Activated naive CD4-positive, alpha-beta T cell treated with anti-CD3 and anti-CD28 coated beads, Interleukin-2, amount 50 U/mL, for 24 hours (primary cell): ENCODE data around the gene ZBTB7C.

Experiments
- H3K27ac Mint-ChIP-seq: one replicate; pipeline ENCODE4 v1.8.0; 2021; ENCODE audit warnings: mild to moderate bottlenecking, mixed read lengths
- H3K27me3 Mint-ChIP-seq: one replicate; pipeline ENCODE4 v1.8.0; 2021; ENCODE audit warnings: mixed read lengths
- H3K36me3 Mint-ChIP-seq: one replicate; pipeline ENCODE4 v1.8.0; 2021; ENCODE audit warnings: mixed read lengths
- H3K4me1 Mint-ChIP-seq: one replicate; pipeline ENCODE4 v1.8.0; 2021; ENCODE audit warnings: mixed read lengths
- H3K4me3 Mint-ChIP-seq: one replicate; pipeline ENCODE4 v1.8.0; 2021; ENCODE audit warnings: mild to moderate bottlenecking, mixed read lengths
- H3K9me3 Mint-ChIP-seq: one replicate; pipeline ENCODE4 v1.8.0; 2021; ENCODE audit warnings: mixed read lengths

The ZBTB7C gene

DNA sequence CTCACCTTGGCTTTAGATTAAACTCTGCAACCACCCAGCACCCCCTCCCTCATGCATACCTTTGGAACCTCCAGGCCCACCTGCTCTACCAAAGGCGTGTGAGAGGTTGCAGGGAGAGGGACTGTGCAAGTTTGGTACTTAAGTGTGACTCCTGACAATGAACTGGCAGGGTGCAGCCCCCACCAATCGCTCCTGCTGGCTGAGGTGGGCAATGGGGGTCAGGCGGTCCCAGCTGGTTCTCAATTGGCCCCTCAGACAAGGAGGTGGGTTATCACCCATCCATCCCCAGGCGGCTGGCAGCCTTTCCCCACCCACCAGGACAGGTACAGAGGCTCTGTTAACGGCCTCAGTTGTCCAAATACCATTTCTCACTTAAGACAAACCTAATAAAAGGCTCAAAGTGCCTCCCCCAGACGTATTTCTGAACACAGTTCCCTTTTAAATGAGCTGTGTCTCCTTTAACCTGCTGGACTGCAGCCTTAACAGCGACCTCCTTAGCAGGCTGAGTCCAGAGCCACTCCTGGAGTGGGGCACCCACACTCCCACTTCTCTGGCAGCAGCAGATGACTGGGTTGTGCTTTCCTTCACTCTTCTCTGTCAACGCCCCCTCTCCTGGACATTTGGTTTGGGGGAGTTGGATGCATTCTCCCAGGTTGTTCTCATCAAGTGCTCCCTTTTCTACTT is 309.6 kb downstream of the ZBTB7C start:
- Mint-ChIP-seq H3K27me3 (peaks cover 6% of the 10 kb centered on the region), H3K27ac (no peak overlapping the region), H3K9me3 (no peaks in the 10 kb centered on the region), H3K4me3 (no peak overlapping the region), H3K4me1 (no peaks in the 10 kb centered on the region), H3K36me3 (no peaks in the 10 kb centered on the region)

DNA sequence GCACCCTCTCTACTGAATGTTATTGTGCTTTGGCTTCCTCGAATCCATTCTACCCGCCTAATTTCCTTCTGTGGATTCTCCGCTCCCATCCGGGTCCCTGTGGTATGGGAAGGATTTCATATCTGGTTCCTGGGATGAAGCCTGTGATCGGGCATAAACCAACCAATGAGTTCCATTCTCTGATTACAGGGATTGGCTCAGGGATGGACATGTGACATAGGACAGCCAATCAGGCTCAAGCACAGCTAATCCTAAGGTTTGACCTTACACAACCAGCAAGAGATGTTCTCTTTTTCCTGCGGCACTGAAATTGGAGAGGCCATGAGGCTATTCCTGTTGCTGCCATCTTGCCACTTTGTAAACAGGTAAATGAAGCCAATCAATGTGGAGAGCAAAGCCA is 310.6 kb downstream of the ZBTB7C start:
- H3K4me1 Mint-ChIP-seq: no peaks in the 10 kb centered on the region
- H3K27ac Mint-ChIP-seq: no peak overlapping the region
- H3K9me3 Mint-ChIP-seq: no peaks in the 10 kb centered on the region
- peaks cover 4% of the 10 kb centered on the region for H3K27me3 Mint-ChIP-seq
- H3K36me3 Mint-ChIP-seq: no peaks in the 10 kb centered on the region
- H3K4me3 Mint-ChIP-seq: no peak overlapping the region

DNA sequence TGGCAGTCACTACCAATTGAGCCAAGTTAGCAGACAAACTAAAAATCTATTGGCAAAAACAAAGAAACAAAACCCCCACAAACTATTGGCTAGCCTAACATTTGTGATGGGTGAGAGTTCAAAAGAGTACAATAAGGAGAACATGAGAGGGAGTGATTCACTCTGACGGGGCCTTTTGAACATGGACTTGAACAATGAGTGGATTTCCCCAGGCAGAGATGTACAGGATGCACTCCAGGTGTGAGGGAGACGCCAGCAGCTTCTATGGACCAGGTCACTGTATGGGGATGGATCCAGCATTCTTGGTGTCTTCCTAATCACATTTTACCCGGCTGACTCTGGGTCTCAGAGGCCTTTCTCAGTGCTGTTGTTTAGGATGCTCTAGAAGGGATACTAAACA is 311.2 kb downstream of the ZBTB7C start:
- H3K4me3 Mint-ChIP-seq: no peak overlapping the region
- H3K27ac Mint-ChIP-seq: no peak overlapping the region
- no peaks in the 10 kb centered on the region for H3K9me3 Mint-ChIP-seq
- peaks cover 4% of the 10 kb centered on the region for H3K27me3 Mint-ChIP-seq
- H3K4me1 Mint-ChIP-seq: no peaks in the 10 kb centered on the region
- H3K36me3 Mint-ChIP-seq: no peaks in the 10 kb centered on the region

GRCh38 chr18:48095726-48096125 is 313.5 kb downstream of the ZBTB7C start:
- H3K36me3 Mint-ChIP-seq: no peaks in the 10 kb centered on the region
- no peaks in the 10 kb centered on the region for H3K4me1 Mint-ChIP-seq
- H3K27me3 Mint-ChIP-seq: peaks cover 2% of the 10 kb centered on the region
- no peaks in the 10 kb centered on the region for H3K9me3 Mint-ChIP-seq
- no peak overlapping the region for H3K27ac Mint-ChIP-seq
- H3K4me3 Mint-ChIP-seq: no peak overlapping the region

- Mint-ChIP-seq H3K27ac (no peak overlapping the region), H3K27me3 (no peaks in the 10 kb centered on the region), H3K9me3 (no peaks in the 10 kb centered on the region), H3K4me3 (no peak overlapping the region), H3K4me1 (no peaks in the 10 kb centered on the region), H3K36me3 (no peaks in the 10 kb centered on the region)
These were observed 316.1 kb downstream of the ZBTB7C start for GRCh38 chr18:48093104-48093503.

DNA sequence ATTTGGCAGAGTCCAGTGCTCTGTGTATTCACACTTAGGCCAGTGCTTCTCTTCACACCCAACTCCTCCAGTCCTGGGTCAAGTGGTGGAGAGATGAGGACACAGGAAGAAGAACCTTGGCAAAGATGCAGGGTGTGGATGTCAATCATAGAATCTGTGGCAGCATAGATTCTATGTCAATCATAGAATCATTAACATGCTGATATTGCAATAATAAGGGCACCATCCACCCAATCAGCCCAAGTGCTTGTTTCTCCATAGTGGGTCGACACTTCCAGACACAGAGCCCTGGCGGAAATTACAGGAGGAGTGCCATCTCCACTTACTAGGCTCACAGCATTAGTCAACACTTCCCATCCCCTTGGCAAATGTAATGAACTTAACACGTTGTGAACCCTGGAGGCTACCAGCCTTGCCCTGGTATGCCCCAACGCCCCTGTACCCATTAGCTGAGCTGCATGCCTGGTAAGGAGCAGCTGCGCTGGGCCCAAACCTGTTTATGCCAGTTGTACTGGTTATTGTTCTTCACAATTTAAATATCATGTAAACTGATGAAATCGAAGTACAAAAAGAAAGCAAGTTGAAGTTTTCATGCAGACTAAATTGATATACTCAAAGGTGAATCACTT is 317.2 kb downstream of the ZBTB7C start:
- Mint-ChIP-seq H3K27ac (no peak overlapping the region), H3K4me1 (no peaks in the 10 kb centered on the region), H3K27me3 (no peaks in the 10 kb centered on the region), H3K9me3 (no peaks in the 10 kb centered on the region), H3K4me3 (no peak overlapping the region), H3K36me3 (no peaks in the 10 kb centered on the region)

DNA sequence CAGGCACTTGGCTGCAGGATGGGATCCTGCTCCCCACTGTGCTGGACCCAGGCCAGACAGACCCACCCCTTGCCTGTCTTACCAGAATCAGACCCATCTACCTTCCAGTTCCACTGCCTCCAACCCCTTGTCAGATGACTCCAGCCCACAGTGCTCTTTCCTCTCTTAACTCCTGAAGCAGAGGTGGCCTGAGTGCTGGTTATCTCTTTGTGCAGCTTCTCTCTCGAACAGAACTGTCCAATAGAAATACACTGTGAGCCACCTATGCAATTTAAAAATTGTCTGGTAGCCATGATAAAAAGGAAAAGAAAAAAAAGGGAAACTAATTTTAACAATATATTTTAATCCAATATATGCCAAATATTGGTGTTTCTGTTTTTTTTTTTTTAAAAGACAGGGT is 318.5 kb downstream of the ZBTB7C start:
- no peak overlapping the region for H3K4me3 Mint-ChIP-seq
- H3K27ac Mint-ChIP-seq: no peak overlapping the region
- no peaks in the 10 kb centered on the region for H3K36me3 Mint-ChIP-seq
- H3K9me3 Mint-ChIP-seq: no peaks in the 10 kb centered on the region
- H3K4me1 Mint-ChIP-seq: no peaks in the 10 kb centered on the region
- H3K27me3 Mint-ChIP-seq: no peaks in the 10 kb centered on the region

DNA sequence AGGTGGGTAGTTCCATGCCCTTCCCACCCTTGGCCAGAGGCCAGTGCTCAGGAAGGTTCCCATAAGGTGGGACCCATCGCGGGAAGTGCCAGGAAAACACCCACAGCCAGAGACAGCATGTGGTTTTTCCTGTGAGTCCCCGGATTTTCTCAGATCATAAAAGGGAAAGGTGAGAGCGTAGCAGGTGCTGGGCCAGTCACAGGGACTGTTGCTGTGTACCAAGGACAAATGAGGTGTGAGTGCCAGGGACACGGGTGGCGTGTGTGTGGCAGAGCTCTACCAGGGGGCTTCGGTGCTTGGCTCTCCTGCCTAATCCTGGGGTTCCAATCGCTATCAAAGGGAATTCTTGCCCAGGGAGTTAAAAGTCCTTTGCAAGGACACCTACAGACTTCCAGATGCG is 319.2 kb downstream of the ZBTB7C start:
- Mint-ChIP-seq H3K4me1 (no peaks in the 10 kb centered on the region), H3K9me3 (no peaks in the 10 kb centered on the region), H3K36me3 (no peaks in the 10 kb centered on the region), H3K27me3 (no peaks in the 10 kb centered on the region), H3K27ac (no peak overlapping the region), H3K4me3 (no peak overlapping the region)

- Mint-ChIP-seq H3K36me3 (no peaks in the 10 kb centered on the region), H3K4me3 (no peak overlapping the region), H3K27me3 (no peaks in the 10 kb centered on the region), H3K4me1 (no peaks in the 10 kb centered on the region), H3K9me3 (no peaks in the 10 kb centered on the region), H3K27ac (no peak overlapping the region)
These were observed 323.2 kb downstream of the ZBTB7C start for GRCh38 chr18:48085781-48086487.

GRCh38 chr18:48084858-48085257 is 324.3 kb downstream of the ZBTB7C start:
- Mint-ChIP-seq H3K27ac (no peak overlapping the region), H3K27me3 (no peaks in the 10 kb centered on the region), H3K4me3 (no peak overlapping the region), H3K4me1 (no peaks in the 10 kb centered on the region), H3K9me3 (no peaks in the 10 kb centered on the region), H3K36me3 (no peaks in the 10 kb centered on the region)

DNA sequence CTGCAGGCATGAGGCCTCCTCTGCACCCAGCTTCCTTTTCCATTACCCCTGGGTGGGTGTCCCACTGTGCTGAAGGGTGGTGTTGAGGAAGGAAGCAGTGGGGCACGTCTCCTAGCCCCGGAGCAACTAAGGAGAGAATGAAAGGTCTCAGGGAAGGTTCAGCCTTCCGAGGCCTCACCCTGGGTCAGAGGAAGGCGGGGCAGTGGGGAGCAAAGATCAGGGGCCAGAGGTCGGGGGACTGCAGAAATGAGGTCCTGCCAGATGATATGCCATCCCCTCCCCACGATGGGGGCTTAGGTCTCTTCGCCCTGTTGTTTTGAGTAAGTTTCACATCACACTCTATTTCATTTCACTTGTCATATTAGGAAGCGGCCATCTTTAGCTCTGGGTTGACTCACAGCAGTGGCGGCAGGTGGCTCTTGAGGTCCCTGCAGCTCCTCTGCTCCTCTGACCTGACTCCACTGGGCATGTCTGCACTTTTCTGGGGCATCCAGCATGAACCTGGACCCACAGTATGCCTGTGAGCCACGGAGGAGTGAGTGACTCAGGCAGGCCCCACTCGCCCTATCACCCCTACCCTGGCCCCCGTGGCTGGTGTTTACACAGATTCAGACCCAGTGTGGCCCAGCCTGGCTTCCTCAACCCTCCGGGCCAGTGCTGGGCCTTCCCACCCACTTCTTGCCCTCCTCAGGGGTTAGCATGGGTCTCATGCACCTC is 325.0 kb downstream of the ZBTB7C start:
- Mint-ChIP-seq H3K4me3 (no peak overlapping the region), H3K36me3 (no peaks in the 10 kb centered on the region), H3K27me3 (no peaks in the 10 kb centered on the region), H3K4me1 (no peaks in the 10 kb centered on the region), H3K27ac (no peak overlapping the region), H3K9me3 (no peaks in the 10 kb centered on the region)

DNA sequence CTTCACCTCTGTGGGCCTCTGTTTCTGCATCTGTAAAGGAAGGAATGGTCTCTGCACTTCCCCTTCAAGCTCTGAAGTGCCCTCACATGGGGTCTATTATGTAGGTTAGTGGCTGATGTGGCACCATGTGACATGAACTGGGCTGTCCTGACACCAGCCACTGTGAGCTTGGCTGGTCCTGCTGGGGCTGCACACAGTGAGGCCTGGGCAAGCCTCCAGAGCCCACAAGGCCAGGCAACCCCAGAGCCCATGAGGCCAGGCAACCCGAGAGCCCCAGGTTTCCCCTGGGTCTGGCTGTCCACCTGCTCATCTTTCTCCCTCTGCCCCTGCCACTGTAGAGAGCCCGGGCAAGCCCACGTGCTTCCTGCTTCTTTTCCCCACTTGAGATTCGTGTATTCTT is 328.6 kb downstream of the ZBTB7C start:
- H3K4me1 Mint-ChIP-seq: no peaks in the 10 kb centered on the region
- H3K27me3 Mint-ChIP-seq: no peaks in the 10 kb centered on the region
- no peaks in the 10 kb centered on the region for H3K36me3 Mint-ChIP-seq
- H3K4me3 Mint-ChIP-seq: no peak overlapping the region
- no peaks in the 10 kb centered on the region for H3K9me3 Mint-ChIP-seq
- H3K27ac Mint-ChIP-seq: no peak overlapping the region

GRCh38 chr18:48079885-48080284 is 329.3 kb downstream of the ZBTB7C start:
- Mint-ChIP-seq H3K9me3 (no peaks in the 10 kb centered on the region), H3K27ac (no peak overlapping the region), H3K27me3 (no peaks in the 10 kb centered on the region), H3K36me3 (no peaks in the 10 kb centered on the region), H3K4me1 (no peaks in the 10 kb centered on the region), H3K4me3 (no peak overlapping the region)

GRCh38 chr18:48078448-48078847 is 330.7 kb downstream of the ZBTB7C start:
- Mint-ChIP-seq H3K27ac (no peak overlapping the region), H3K4me1 (no peaks in the 10 kb centered on the region), H3K27me3 (no peaks in the 10 kb centered on the region), H3K9me3 (no peaks in the 10 kb centered on the region), H3K4me3 (no peak overlapping the region), H3K36me3 (no peaks in the 10 kb centered on the region)

- no peaks in the 10 kb centered on the region for H3K4me1 Mint-ChIP-seq
- H3K9me3 Mint-ChIP-seq: no peaks in the 10 kb centered on the region
- no peak overlapping the region for H3K27ac Mint-ChIP-seq
- no peaks in the 10 kb centered on the region for H3K36me3 Mint-ChIP-seq
- no peaks in the 10 kb centered on the region for H3K27me3 Mint-ChIP-seq
- H3K4me3 Mint-ChIP-seq: no peak overlapping the region
These were observed 331.9 kb downstream of the ZBTB7C start for GRCh38 chr18:48077291-48077690.

GRCh38 chr18:48076461-48076860 is 332.7 kb downstream of the ZBTB7C start:
- no peaks in the 10 kb centered on the region for H3K36me3 Mint-ChIP-seq
- no peaks in the 10 kb centered on the region for H3K4me1 Mint-ChIP-seq
- H3K27ac Mint-ChIP-seq: no peak overlapping the region
- no peaks in the 10 kb centered on the region for H3K27me3 Mint-ChIP-seq
- no peaks in the 10 kb centered on the region for H3K9me3 Mint-ChIP-seq
- no peak overlapping the region for H3K4me3 Mint-ChIP-seq
